HepG2 (cell line): ENCODE data around the gene ERCC4. TPM values are rescaled to one million over a fixed set of nuclear protein-coding genes. Genes with fewer than 3 reads are reported as not detected.

Source experiments
- CENPX ChIP-seq: sonication (generic); formaldehyde crosslinking; IDR thresholded peaks from 2 replicates; pipeline ENCODE4 v1.9.0; 2021; ENCODE audit warnings: mild to moderate bottlenecking, missing genetic modification reagents, moderate library complexity
- RARA ChIP-seq: IDR thresholded peaks from 2 replicates; pipeline ENCODE4 v1.6.1; 2016; ENCODE audit warnings: missing genetic modification reagents, missing compliant biosample characterization
- RXRB ChIP-seq: IDR thresholded peaks from 2 replicates; pipeline ENCODE4 v1.6.1; 2016; ENCODE audit warnings: borderline replicate concordance, missing genetic modification reagents, missing compliant biosample characterization
- SAP130 ChIP-seq: IDR thresholded peaks from 2 replicates; pipeline ENCODE4 v1.6.1; 2016; ENCODE audit warnings: low read depth
- SOX13 ChIP-seq, 3 experiments: fragments of 450-650 bp in 1 of 3; sonication (generic) in 1 of 3; formaldehyde crosslinking in 1 of 3; IDR thresholded peaks in 2 of 3; conservative IDR thresholded peaks in 1 of 3; 2 replicates each; pipeline versions ENCODE4 v1.5.0 to v1.6.1; 2016 to 2020; ENCODE audit warnings: antibody characterized with exemption in 1 of 3, mild to moderate bottlenecking in 1 of 3, missing compliant biosample characterization in 1 of 3, missing genetic modification reagents in 1 of 3, moderate library complexity in 1 of 3
- ZNF441 ChIP-seq: sonication (generic); formaldehyde crosslinking; IDR thresholded peaks from 2 replicates; pipeline ENCODE4 v1.7.0; 2021; ENCODE audit warnings: missing genetic modification reagents, borderline replicate concordance
- ZNF713 ChIP-seq: sonication (generic); formaldehyde crosslinking; IDR thresholded peaks from 2 replicates; pipeline ENCODE4 v1.4.0; 2020; ENCODE audit warnings: mild to moderate bottlenecking, missing genetic modification reagents
- polyA plus RNA-seq, 8 experiments: library from polyadenylated mRNA; depleted of rRNA in 3 of 8; stranded (reverse) in 7 of 8; unstranded in 1 of 8; fragments of >200 nt; fragmentation: Illumina TruSeq in 4 of 8; extraction: Trizol in 4 of 8; gene quantifications; 2 replicates each; pipeline versions ENCODE4 v1.2.1 to v1.2.3, GENCODE V29; 2011 to 2016; ENCODE audit warnings: low read depth in 4 of 8, missing spikeins in 1 of 8, mixed read lengths in 1 of 8; ENCODE audit not compliant: insufficient read depth in 1 of 8
- total RNA-seq, 5 experiments: library from RNA; depleted of rRNA; stranded (reverse); fragments of >200 nt; fragmentation: Illumina TruSeq; extraction: Trizol; gene quantifications; 2 replicates each; pipeline ENCODE4 v1.2.3, GENCODE V29; 2016; ENCODE audit warnings: low read depth in 1 of 5
- TF ChIP-seq, protein P1 (sequence below): sonication (generic); formaldehyde crosslinking; IDR thresholded peaks from 2 replicates; pipeline ENCODE4 v1.5.1; 2020; ENCODE audit warnings: mild to moderate bottlenecking, missing genetic modification reagents, borderline replicate concordance
- TF ChIP-seq, protein P2 (sequence below): sonication (generic); formaldehyde crosslinking; IDR thresholded peaks from 2 replicates; pipeline ENCODE4 v1.5.0; 2020; ENCODE audit warnings: mild to moderate bottlenecking, missing genetic modification reagents
- TF ChIP-seq, protein P3 (sequence below): IDR thresholded peaks from 2 replicates; pipeline ENCODE4 v1.6.1; 2012; ENCODE audit warnings: low read depth, low read length, improper control_type of control experiment
- TF ChIP-seq, protein P4 (sequence below): sonication (generic); formaldehyde crosslinking; IDR thresholded peaks from 2 replicates; pipeline ENCODE4 v1.4.0; 2020; ENCODE audit warnings: missing genetic modification reagents, borderline replicate concordance

Gene ERCC4
- total and polyA plus RNA-seq, 2 of the 13 experiments (the other 11 are each of a cell fraction or from before 2014, with no cell fraction given): 5.4 to 15.2 TPM

DNA sequence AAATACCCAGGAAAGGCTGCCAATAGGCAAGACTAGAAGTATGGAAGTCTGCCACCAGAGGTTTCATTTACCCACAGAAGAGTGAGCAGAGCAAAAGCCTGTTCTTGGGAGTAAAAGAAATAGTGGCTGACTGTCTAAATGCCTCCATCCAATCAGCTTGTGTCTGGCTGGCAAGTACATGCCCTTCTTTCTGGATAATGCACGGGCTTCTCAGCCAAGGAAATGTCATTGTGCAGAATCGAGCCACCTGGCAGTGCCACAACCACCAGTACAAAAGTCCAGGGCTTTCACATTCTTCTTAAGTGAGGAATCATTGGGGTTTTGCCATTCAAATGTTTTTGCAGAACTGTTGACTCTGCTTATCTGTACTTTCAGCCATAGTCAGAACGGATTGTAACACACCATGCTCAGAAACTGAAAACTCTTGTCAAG, 10.1 kb upstream of the ERCC4 start (continued):
- TF ChIP-seq, protein P1, sequence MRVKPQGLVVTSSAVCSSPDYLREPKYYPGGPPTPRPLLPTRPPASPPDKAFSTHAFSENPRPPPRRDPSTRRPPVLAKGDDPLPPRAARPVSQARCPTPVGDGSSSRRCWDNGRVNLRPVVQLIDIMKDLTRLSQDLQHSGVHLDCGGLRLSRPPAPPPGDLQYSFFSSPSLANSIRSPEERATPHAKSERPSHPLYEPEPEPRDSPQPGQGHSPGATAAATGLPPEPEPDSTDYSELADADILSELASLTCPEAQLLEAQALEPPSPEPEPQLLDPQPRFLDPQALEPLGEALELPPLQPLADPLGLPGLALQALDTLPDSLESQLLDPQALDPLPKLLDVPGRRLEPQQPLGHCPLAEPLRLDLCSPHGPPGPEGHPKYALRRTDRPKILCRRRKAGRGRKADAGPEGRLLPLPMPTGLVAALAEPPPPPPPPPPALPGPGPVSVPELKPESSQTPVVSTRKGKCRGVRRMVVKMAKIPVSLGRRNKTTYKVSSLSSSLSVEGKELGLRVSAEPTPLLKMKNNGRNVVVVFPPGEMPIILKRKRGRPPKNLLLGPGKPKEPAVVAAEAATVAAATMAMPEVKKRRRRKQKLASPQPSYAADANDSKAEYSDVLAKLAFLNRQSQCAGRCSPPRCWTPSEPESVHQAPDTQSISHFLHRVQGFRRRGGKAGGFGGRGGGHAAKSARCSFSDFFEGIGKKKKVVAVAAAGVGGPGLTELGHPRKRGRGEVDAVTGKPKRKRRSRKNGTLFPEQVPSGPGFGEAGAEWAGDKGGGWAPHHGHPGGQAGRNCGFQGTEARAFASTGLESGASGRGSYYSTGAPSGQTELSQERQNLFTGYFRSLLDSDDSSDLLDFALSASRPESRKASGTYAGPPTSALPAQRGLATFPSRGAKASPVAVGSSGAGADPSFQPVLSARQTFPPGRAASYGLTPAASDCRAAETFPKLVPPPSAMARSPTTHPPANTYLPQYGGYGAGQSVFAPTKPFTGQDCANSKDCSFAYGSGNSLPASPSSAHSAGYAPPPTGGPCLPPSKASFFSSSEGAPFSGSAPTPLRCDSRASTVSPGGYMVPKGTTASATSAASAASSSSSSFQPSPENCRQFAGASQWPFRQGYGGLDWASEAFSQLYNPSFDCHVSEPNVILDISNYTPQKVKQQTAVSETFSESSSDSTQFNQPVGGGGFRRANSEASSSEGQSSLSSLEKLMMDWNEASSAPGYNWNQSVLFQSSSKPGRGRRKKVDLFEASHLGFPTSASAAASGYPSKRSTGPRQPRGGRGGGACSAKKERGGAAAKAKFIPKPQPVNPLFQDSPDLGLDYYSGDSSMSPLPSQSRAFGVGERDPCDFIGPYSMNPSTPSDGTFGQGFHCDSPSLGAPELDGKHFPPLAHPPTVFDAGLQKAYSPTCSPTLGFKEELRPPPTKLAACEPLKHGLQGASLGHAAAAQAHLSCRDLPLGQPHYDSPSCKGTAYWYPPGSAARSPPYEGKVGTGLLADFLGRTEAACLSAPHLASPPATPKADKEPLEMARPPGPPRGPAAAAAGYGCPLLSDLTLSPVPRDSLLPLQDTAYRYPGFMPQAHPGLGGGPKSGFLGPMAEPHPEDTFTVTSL (CRISPR knock-in tag): peak; percentile 80; the same call in 1 of the 2 replicates
- TF ChIP-seq, protein P2, sequence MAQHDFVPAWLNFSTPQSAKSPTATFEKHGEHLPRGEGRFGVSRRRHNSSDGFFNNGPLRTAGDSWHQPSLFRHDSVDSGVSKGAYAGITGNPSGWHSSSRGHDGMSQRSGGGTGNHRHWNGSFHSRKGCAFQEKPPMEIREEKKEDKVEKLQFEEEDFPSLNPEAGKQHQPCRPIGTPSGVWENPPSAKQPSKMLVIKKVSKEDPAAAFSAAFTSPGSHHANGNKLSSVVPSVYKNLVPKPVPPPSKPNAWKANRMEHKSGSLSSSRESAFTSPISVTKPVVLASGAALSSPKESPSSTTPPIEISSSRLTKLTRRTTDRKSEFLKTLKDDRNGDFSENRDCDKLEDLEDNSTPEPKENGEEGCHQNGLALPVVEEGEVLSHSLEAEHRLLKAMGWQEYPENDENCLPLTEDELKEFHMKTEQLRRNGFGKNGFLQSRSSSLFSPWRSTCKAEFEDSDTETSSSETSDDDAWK (CRISPR knock-in tag): no peak
- TF ChIP-seq SAP130 (peak; percentile 78), CENPX (no peak), RXRB (CRISPR knock-in tag) (peak; percentile 47; the same call in 1 of the 2 replicates), ZNF441 (CRISPR knock-in tag) (peak; percentile 69), SOX13 (IDR thresholded peaks at IDR 0.05) (no peak), SOX13 (CRISPR knock-in tag; conservative IDR thresholded peaks at IDR 0.05 in 1 of 2, IDR thresholded peaks at IDR 0.05 in 1 of 2) (peak in 1 of 2 experiments; percentile 49; a peak in 1 of 4 replicates), ZNF713 (CRISPR knock-in tag) (no peak), RARA (CRISPR knock-in tag) (peak; percentile 18; the same call in 1 of the 2 replicates)
- TF ChIP-seq, protein P3, sequence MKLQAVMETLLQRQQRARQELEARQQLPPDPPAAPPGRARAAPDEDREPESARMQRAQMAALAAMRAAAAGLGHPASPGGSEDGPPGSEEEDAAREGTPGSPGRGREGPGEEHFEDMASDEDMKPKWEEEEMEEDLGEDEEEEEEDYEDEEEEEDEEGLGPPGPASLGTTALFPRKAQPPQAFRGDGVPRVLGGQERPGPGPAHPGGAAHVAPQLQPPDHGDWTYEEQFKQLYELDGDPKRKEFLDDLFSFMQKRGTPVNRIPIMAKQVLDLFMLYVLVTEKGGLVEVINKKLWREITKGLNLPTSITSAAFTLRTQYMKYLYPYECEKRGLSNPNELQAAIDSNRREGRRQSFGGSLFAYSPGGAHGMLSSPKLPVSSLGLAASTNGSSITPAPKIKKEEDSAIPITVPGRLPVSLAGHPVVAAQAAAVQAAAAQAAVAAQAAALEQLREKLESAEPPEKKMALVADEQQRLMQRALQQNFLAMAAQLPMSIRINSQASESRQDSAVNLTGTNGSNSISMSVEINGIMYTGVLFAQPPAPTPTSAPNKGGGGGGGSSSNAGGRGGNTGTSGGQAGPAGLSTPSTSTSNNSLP: peak; percentile 41
- TF ChIP-seq, protein P4, sequence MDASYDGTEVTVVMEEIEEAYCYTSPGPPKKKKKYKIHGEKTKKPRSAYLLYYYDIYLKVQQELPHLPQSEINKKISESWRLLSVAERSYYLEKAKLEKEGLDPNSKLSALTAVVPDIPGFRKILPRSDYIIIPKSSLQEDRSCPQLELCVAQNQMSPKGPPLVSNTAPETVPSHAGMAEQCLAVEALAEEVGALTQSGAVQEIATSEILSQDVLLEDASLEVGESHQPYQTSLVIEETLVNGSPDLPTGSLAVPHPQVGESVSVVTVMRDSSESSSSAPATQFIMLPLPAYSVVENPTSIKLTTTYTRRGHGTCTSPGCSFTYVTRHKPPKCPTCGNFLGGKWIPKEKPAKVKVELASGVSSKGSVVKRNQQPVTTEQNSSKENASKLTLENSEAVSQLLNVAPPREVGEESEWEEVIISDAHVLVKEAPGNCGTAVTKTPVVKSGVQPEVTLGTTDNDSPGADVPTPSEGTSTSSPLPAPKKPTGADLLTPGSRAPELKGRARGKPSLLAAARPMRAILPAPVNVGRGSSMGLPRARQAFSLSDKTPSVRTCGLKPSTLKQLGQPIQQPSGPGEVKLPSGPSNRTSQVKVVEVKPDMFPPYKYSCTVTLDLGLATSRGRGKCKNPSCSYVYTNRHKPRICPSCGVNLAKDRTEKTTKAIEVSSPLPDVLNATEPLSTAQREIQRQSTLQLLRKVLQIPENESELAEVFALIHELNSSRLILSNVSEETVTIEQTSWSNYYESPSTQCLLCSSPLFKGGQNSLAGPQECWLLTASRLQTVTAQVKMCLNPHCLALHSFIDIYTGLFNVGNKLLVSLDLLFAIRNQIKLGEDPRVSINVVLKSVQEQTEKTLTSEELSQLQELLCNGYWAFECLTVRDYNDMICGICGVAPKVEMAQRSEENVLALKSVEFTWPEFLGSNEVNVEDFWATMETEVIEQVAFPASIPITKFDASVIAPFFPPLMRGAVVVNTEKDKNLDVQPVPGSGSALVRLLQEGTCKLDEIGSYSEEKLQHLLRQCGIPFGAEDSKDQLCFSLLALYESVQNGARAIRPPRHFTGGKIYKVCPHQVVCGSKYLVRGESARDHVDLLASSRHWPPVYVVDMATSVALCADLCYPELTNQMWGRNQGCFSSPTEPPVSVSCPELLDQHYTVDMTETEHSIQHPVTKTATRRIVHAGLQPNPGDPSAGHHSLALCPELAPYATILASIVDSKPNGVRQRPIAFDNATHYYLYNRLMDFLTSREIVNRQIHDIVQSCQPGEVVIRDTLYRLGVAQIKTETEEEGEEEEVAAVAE: peak; percentile 57
